Right cardiac atrium (tissue), 5 donors: Measurements from ENCODE around the gene PBX4. TPM values are rescaled to one million over a fixed set of nuclear protein-coding genes. Genes with fewer than 3 reads are reported as not detected.

Experiments used
- ATAC-seq, 2 donors: fragments of 200-7000 bp; cut with Tn5 transposase; one replicate each; pipeline versions ENCODE4 v1.8.0 to v1.9.1; 2020; ENCODE audit warnings: moderate library complexity in 2 of 2, mild to moderate bottlenecking in 1 of 2
- DNase-seq, 3 donors: peaks; one replicate each; pipeline ENCODE4 v3.0.0-alpha.2; 2020
- H3K27ac ChIP-seq: one replicate; pipeline ENCODE4 v1.5.1; 2013; ENCODE audit warnings: mild to moderate bottlenecking, low read length, control low read depth, moderate library complexity
- H3K27me3 ChIP-seq: one replicate; pipeline ENCODE4 v1.6.1; 2013; ENCODE audit not compliant: control insufficient read depth, insufficient read depth
- H3K4me1 ChIP-seq: one replicate; pipeline ENCODE4 v1.6.1; 2013; ENCODE audit warnings: low read length; ENCODE audit not compliant: control insufficient read depth, insufficient read depth
- H3K4me3 ChIP-seq: one replicate; pipeline ENCODE4 v1.5.1; 2013; ENCODE audit warnings: low read length, control low read depth
- H3K9me3 ChIP-seq: one replicate; pipeline ENCODE4 v1.6.1; 2013; ENCODE audit warnings: low read length; ENCODE audit not compliant: control insufficient read depth
- WGBS: extraction: QIAGEN DNeasy Blood & Tissue Kit; methylation state at CpG from one replicate; pipeline ENCODE4 v1.1.7; 2013; 5-methylcytosine and 5-hydroxymethylcytosine counted together
- intact Hi-C, 4 donors: fragments of 100-400 bp; cut with DNase I; formaldehyde crosslinking; loops; one replicate each; pipeline versions ENCODE4 v1.11.0 to v1.14.0; 2022 to 2023
- polyA plus RNA-seq: library from polyadenylated mRNA; stranded (reverse); fragments of 200-250 nt; gene quantifications from one replicate; pipeline ENCODE4 v1.2.3, GENCODE V29; 2013
- total RNA-seq, 4 donors: library from RNA; stranded (reverse); fragmentation: NEBNext Ultra II Directional; extraction: Animal tissue kit (Norgen Biotek cat#: 25700); gene quantifications; one replicate each; pipeline ENCODE4 v1.2.1, GENCODE V29; 2021
- donor health status: healthy with polysubstance abuse.
- donor health status: DM: no; HTN: yes; CAD: no.
- donor health status: DM: no; HTN: no; CAD: no.
- donor health status: DM: no; HTN: yes; CAD: no; lungs with severe emphysema.
- donor health status: DM: yes; HTN: yes; CAD: no.

PBX4 gene
- total and polyA plus RNA-seq, 5 donors: 0.36 to 0.56 TPM; not detected in 3

DNA sequence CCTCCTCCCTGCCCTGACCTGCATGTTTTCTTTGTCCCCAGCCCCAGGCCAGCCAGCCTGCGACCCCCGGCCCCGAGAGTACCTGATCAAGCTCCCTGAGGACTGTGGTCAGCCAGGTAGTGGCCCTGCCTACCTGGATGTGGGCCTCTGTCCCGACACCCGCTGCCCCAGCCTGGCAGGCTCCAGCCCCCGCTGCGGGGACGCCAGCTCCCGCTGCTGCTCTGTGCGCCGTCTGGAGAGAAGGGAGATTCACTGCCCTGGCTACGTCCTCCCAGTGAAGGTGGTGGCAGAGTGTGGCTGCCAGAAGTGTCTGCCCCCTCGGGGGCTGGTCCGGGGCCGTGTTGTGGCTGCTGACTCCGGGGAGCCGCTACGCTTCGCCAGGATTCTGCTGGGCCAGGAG, 74.8 kb downstream of the PBX4 start:
- no peaks in the 10 kb centered on the region for H3K27me3 ChIP-seq
- H3K9me3 ChIP-seq: no peaks in the 10 kb centered on the region
- 88% methylated on average over 19 of the region's 19 CpGs for WGBS
- intact Hi-C loops: no loop called here
- no peak overlapping the region for H3K4me3 ChIP-seq
- ATAC-seq (no peak), DNase-seq (peak in 1 of 3 donors; percentile 38)
- H3K27ac ChIP-seq: no peak overlapping the region
- peaks cover 2% of the 10 kb centered on the region for H3K4me1 ChIP-seq

DNA sequence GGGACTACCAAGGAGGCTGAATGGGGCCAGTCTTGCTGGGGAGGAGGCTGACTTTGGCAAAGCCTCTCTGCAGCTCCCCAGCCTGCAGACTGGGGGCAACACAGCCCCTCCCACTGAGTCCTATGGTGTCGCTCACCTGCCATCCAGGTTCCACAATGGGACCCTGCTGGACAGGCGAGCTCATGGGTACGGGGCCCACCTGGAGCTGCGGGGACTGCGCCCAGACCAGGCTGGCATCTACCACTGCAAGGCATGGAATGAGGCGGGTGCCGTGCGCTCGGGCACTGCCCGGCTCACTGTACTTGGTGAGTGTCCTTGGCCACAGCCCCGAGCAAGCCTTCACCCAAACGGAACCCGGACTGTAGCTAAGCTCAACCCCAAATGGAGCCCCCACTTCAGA, 75.4 kb downstream of the PBX4 start:
- Histone ChIP-seq H3K9me3 (no peaks in the 10 kb centered on the region), H3K4me3 (no peak overlapping the region), H3K27ac (no peak overlapping the region), H3K27me3 (no peaks in the 10 kb centered on the region), H3K4me1 (peaks cover 2% of the 10 kb centered on the region)
- no peak for ATAC-seq
- intact Hi-C loops: no loop called here
- peak in 1 of 3 donors; percentile 30 for DNase-seq
- 95% methylated on average over 13 of the region's 13 CpGs for WGBS

DNA sequence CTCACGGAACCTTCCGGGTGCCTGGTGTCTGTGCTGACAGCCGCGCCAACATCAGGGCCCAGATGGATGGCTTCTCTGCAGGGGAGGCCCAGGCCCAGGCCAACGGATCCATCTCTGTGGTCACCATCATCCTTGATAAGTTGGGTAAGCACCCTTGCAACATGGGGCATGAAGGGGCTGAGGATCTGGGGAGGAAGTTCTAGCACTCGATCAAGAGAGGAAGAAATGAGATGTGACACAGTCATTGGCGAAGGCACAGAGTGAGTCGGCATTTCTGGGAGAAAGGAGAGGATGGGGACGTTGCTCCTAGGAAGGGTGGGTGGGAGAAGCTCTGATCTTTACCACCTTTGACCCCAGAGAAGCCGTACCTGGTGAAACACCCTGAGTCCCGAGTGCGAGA, 76.0 kb downstream of the PBX4 start:
- H3K9me3 ChIP-seq: no peaks in the 10 kb centered on the region
- no peak overlapping the region for H3K27ac ChIP-seq
- H3K27me3 ChIP-seq: no peaks in the 10 kb centered on the region
- ATAC-seq (no peak), DNase-seq (no peak)
- peaks cover 2% of the 10 kb centered on the region for H3K4me1 ChIP-seq
- intact Hi-C loops: no loop called here
- no peak overlapping the region for H3K4me3 ChIP-seq
- WGBS: 84% methylated on average over 12 of the region's 12 CpGs

DNA sequence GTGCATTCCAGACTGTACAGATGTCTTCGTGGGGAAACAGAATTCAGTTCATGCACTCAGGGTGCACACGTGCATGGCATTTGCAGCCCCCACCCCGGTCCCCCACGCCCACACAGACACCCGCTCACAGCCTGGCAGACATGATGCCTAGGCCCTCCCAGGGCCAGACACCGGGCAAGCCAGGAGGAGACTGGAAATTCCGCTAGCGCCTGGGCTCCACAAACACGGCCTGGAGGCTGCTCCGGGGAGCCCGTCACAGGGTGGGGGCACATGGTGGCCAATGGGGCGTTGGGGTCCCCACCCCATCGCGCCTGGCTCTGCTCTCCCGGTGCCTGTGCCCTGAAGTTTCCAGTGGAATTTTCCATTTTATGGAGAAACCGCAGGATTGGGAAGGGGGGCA, 76.9 kb downstream of the PBX4 start:
- peaks cover 2% of the 10 kb centered on the region for H3K4me1 ChIP-seq
- DNase-seq (peak in 1 of 3 donors; percentile 46), ATAC-seq (no peak)
- intact Hi-C loops: no loop called here
- 82% methylated on average over 16 of the region's 16 CpGs for WGBS
- H3K9me3 ChIP-seq: no peaks in the 10 kb centered on the region
- no peak overlapping the region for H3K27ac ChIP-seq
- no peak overlapping the region for H3K4me3 ChIP-seq
- no peaks in the 10 kb centered on the region for H3K27me3 ChIP-seq

DNA sequence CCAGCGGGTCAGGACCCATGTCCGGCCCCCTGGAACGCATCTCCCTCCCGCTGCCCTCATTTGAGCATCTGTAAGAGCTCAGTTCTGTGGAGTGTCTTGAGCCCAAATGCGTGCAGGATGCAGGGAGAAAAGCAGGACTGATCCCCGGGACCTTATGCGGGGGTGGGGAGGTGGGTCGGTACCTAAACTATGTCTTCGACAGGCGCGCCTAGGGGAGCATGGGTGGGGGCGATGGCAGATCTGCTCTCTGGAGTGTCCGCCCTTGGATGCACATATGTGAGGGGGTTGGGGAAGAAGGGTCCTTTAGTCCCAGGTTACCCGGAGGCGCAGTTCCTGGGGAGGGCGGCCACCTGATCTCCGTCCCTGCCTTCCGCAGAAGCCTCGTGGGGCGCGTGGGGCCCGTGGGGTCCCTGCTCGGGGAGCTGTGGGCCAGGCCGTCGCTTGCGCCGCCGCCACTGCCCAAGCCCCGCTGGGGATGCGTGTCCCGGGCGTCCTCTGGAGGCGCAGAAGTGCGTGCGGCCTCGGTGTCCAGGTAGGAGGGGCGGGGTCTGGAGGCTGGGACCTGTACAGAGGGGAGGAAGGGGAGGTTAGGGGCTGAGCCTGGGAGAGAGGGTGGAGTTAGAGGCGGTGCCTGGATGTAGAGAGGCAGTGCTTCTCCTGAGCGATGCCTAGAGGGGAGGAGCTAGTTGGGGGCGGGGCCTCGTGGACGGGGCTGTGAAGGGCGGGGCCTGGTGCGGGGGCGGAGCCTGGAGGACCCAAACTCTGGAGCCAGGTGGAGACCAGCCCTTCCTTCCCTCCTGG, 77.6 kb downstream of the PBX4 start:
- H3K9me3 ChIP-seq: no peaks in the 10 kb centered on the region
- DNase-seq: peak in 1 of 3 donors; percentile 71
- no peak overlapping the region for H3K27ac ChIP-seq
- peak in 1 of 2 donors; percentile 23 for ATAC-seq
- H3K27me3 ChIP-seq: no peaks in the 10 kb centered on the region
- H3K4me3 ChIP-seq: peak overlapping the region; percentile 8
- whole genome bisulfite sequencing: 4% methylated on average over 45 of the region's 45 CpGs
- intact Hi-C loops: no loop called here
- H3K4me1 ChIP-seq: peaks cover 2% of the 10 kb centered on the region

DNA sequence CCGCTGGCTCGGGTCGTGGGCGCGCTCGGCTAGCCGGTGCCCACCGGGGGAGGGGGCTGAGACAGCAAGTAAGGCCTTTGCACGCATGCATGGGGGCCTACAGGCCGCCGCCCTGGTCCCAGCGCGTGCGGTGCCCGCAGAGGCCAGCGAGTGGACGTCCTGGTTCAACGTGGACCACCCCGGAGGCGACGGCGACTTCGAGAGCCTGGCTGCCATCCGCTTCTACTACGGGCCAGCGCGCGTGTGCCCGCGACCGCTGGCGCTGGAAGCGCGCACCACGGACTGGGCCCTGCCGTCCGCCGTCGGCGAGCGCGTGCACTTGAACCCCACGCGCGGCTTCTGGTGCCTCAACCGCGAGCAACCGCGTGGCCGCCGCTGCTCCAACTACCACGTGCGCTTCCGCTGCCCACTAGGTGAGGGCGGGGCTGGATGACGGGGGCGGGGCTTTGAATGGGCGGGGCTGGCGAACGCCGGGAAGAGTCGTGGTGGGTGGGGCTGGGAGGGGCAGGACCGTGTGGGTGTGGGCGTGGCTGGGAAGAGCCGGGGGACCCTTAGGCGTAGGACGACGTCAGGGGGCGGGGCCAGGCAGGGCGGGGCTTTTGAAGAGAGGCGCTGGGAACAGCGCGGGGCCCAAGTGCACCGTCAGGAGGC, 78.3 kb downstream of the PBX4 start:
- Histone ChIP-seq H3K27me3 (no peaks in the 10 kb centered on the region), H3K4me1 (peaks cover 2% of the 10 kb centered on the region), H3K4me3 (peak overlapping the region; percentile 8), H3K27ac (no peak overlapping the region), H3K9me3 (no peaks in the 10 kb centered on the region)
- ATAC-seq: peak; percentile 20 to 41
- intact Hi-C loops: no loop called here
- 10% methylated on average over 74 of the region's 74 CpGs for WGBS
- peak; percentile 82 to 90 (median 88) for DNase-seq

DNA sequence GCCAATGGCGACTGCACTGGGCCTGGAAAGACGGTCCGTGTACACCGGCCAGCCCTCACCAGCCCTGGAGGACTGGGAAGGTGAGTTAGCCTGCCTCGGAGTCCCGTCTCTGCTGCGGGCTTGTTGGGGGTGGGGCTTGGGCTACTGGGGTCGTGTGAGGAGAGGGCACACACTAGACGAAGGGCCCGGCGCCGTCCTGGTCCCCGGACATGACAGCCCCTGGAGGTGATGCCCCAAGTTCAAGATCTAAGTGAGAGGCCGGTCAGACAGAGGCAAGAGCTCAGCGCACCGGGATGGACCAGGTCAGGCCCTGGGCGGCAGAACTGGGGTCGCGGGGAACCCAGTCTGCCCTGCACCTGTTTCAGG, 78.8 kb downstream of the PBX4 start:
- intact Hi-C loops: loop anchor here in 3 of 4 donors (10.0 kb wide), 3 partner anchors 105 to 415 kb away; partner anchors contain the start of gene GMIP (in 1 of the 3)
- Histone ChIP-seq H3K27me3 (no peaks in the 10 kb centered on the region), H3K27ac (no peak overlapping the region), H3K4me1 (peaks cover 2% of the 10 kb centered on the region), H3K4me3 (no peak overlapping the region), H3K9me3 (no peaks in the 10 kb centered on the region)
- peak in 1 of 3 donors; percentile 57 for DNase-seq
- ATAC-seq: no peak
- WGBS: 35% methylated on average over 19 of the region's 19 CpGs

DNA sequence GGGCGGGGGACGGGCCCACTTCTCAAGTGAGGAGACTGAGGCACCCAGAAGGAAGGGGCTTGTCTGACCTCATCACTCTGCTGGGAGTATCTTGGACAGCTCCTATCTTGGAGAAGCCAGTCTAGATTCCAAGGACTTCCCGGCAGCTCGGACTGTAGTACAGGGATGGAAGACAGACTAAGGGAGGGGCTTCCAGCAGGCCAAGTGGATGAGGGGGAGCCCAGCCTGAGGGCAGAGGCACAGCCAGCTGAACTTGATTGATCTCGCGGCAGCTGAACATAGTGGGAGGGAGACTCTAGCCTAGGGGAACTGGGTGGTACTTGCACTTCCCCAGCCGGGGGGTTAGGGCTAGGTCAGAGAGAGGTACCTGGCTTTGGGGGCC, 79.7 kb downstream of the PBX4 start:
- Histone ChIP-seq H3K4me3 (no peak overlapping the region), H3K9me3 (no peaks in the 10 kb centered on the region), H3K4me1 (peaks cover 2% of the 10 kb centered on the region), H3K27me3 (no peaks in the 10 kb centered on the region), H3K27ac (no peak overlapping the region)
- WGBS: 24% methylated on average over 7 of the region's 7 CpGs
- ATAC-seq: peak in 1 of 2 donors; percentile 17
- DNase-seq: peak in 1 of 3 donors; percentile 54
- intact Hi-C loops: loop anchor here in 3 of 4 donors (10.0 kb wide), 3 partner anchors 106 to 416 kb away; partner anchors contain the start of gene GMIP (in 1 of the 3)

DNA sequence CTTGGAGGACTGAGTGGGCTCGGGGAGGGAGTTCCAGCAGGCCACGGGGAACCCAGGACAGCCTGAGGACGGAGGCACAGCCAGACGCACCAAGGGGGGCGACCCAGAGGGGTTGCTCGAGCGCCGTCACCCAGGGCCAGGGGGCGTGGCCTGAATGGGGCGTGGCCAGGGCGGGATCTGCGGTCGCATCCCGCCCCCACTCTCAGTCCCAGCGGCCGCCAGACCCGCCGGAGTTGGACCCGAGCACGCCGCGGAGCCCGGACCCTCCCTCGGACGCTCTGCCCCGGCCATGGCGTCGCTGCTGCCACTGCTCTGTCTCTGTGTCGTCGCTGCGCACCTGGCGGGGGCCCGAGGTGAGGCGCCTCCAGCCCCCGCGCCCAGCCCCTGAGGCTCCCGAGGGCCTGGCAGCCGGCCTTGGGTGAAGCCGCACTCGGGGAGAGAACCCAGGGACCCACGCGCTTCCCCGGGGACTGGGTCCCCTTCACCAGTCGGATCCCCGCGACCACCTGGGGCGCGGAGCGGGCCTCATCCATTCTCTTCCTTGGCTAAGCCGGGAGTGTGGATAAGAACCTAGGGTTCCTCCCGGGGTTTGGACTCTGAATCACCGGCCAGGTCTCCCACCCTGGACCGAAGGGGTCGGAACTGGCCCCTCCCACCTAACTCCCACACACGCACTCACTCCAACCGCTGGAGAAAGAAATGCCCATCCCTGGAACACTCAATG, 80.3 kb downstream of the PBX4 start, which contains the start of gene CILP2:
Gene CILP2, plus strand, starts transcription at position 205 of the 724 bp plus-strand sequence. Its CDS starts 85 bp downstream, at position 290.
- whole genome bisulfite sequencing: 3% methylated on average over 56 of the region's 56 CpGs

DNA sequence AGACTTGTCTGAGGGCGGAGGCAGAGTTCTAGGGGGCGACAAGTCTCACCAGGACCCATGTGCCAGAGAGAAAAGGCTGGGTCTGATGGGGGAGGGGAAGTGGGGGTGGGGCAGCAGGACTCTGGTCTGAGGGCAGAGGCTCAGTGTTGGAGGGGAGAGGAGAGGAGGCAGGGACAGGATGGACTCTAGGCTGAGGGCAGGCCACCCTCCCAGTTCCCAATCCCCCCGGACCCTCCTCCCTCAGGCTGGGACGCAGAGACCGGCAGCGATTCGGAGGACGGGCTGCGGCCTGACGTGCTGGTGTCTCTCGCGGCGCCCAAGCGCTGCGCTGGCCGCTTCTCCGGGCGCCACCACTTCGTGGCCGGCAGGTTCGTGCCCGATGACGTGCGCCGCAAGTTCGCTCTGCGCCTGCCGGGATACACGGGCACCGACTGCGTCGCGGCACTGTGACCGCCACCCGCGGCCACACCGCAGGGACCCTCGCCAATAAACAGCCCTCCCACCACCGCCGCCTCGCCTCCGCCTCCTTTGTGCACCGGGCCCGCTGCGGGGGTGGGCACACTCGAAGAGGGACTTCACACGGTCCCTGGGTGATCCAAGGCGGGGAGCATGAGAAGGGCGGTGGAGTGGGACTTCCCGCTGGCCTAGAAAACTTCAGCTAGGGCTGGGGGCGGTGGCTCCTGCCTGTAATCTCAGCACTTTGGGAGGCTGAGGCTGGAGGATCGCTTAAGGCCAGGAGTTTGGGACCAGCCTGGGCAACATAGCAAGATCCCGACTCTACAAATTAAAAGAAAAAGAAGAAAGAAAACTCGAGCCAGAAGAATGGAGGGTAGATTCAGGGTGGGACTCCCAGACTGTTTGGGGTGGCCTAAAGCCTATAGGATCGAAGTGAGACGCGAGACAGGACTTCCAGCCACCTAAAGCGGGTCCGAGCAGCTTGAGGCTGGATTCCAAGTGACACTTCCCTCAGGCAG, 81.1 kb downstream of the PBX4 start:
- WGBS: 29% methylated on average over 59 of the region's 59 CpGs
- no peaks in the 10 kb centered on the region for H3K9me3 ChIP-seq
- H3K27ac ChIP-seq: no peak overlapping the region
- DNase-seq: peak in 1 of 3 donors; percentile 49
- intact Hi-C loops: loop anchor here in 3 of 4 donors (10.0 kb wide), 3 partner anchors 107 to 417 kb away; partner anchors contain the start of gene GMIP (in 1 of the 3)
- no peaks in the 10 kb centered on the region for H3K27me3 ChIP-seq
- H3K4me1 ChIP-seq: peaks cover 2% of the 10 kb centered on the region
- H3K4me3 ChIP-seq: no peak overlapping the region
- no peak for ATAC-seq

More for the DNA sequence above, 80.3 kb downstream of the PBX4 start, which contains the start of gene CILP2:
- H3K4me3 ChIP-seq: peak within 1 kb of the TSS; percentile 0
- ATAC-seq (peak; percentile 32 to 45), DNase-seq (peak; percentile 63 to 87 (median 86))
- H3K9me3 ChIP-seq: no peaks in the 10 kb centered on the region
- H3K4me1 ChIP-seq: peaks cover 2% of the 10 kb centered on the region
- no peak within 1 kb of the TSS for H3K27ac ChIP-seq
- no peaks in the 10 kb centered on the region for H3K27me3 ChIP-seq
- intact Hi-C loops: loop anchor here in 3 of 4 donors (10.0 kb wide), 3 partner anchors 107 to 417 kb away; partner anchors contain the start of gene GMIP (in 1 of the 3)
